GM21390 (cell line): ENCODE measurements around the gene FOXA3.

Experiments used
- ATAC-seq: cut with Tn5 transposase; IDR thresholded peaks from one replicate; pipeline ENCODE4 v1.9.1; 2021; ENCODE audit not compliant: unreplicated experiment

FOXA3 gene

GRCh38 chr19:45872095-45872919 lies 8.2 kb downstream of the FOXA3 start:
- ATAC-seq, result no peak

GRCh38 chr19:45873219-45873772 lies 9.2 kb downstream of the FOXA3 start:
- ATAC-seq, result no peak

- no peak for ATAC-seq
These were observed 10.5 kb downstream of the FOXA3 start for GRCh38 chr19:45874620-45874966.

DNA sequence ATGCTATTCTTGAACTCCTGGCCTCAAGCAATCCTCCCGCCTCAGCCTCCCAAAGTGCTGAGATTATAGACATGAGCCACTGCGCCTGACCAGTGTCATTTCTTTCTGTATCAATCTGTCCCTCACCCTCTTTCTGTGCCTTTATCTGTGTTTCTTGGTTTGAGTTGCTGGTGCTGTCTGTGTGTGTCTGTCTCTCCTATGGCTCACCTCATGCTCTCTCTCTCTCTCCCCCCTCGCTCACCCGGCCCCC lies 12.0 kb downstream of the FOXA3 start:
- ATAC-seq, result no peak

GRCh38 chr19:45876411-45877197 lies 12.5 kb downstream of the FOXA3 start:
- no peak for ATAC-seq

DNA sequence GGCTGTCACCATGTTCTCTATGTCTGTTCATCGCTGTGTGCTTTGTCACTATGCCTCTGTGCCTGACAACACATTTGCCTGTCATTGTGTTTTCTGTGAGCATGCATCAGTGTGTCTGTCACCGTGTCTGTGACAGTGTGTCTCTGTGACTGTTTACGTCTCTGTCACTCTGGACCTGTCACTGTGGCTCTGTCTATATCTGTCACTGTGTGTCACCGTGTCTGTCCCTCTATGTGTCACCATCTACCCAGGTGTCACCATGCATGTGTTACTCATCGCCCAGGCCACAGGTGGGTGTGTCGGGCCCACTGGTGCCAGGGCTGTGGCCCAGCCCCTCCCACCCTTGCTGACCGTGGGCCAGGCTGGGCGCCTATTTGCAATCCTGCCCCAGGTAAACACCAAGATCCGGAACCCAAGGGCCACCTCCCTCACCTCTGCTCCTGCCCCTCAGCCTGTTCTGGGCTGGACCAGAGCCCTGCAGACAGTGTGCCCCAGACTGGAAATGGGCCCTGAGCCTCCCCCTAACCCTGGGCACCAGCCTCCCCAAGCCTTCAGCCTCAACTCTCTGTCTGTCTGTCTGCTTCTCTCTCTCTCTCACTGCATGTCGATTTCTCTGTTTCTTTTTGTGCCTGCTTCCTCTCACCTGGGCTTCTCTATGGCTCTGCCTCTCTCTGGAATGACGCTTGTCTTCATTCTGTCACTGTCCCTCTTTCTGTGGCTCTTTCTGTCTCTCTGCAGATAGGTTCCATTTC lies 14.1 kb downstream of the FOXA3 start:
- no peak for ATAC-seq

GRCh38 chr19:45879055-45879454 lies 14.9 kb downstream of the FOXA3 start:
- no peak for ATAC-seq

DNA sequence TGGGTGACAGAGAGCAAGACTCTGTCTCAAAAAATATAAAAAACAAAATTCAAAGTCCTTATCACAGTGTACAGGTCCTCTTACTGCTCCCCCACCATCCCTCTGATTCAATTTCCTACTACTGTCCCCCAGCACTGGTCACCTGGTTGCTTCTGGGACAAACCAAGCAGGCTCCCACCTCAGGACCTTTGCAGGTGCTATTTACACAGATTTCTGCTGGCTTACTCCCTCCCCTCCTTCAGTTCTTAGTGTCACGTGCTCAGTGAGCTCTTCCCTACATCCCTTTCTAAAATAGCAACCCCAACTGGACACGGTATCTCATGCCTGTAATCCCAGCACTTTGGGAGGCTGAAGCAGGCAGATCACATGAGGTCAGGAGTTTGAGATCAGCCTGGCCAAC lies 15.8 kb downstream of the FOXA3 start:
- ATAC-seq, result no peak

DNA sequence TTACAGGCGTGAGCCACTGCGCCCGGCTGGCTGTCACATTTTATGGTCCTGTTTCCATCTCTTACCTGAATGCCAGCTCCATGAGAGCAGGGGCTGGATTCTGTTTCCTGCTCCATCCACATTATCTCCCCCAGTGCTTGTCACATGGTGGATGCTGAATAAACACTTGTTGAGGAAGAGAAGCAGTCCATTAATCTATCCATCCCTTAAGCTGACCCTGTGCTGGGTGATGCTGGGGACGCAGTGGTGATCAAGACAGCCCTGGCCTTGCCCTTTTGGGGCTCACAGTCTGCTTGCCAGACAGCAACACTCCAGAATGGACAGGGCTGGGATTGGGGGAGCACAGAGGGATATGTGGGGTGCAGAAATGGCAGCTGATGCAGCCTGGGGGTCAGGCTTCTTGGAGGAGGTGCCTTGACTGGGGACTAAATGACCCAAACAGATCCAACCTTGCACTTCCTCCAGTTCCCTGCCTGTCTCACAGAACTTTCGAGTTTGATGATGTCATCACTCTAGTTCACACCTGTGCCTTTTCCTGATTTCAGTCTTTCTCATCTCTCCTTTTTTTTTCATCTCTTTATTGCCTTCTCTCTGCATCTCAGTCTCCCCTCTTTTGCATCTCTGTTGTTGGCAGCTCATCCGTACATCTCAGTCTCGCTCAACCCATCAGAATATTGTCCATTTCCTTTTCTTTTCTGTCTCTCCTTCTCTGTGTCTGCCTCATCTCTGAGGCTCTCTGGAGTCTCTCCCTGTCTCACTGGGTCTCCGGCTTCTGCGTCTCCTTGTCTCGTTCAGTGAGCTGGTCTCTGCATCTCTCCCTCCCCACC lies 17.2 kb downstream of the FOXA3 start:
- ATAC-seq, result no peak

GRCh38 chr19:45881909-45882528 lies 17.9 kb downstream of the FOXA3 start:
- ATAC-seq, result no peak

- ATAC-seq, result no peak
These were observed 18.8 kb downstream of the FOXA3 start for GRCh38 chr19:45882652-45883585.

DNA sequence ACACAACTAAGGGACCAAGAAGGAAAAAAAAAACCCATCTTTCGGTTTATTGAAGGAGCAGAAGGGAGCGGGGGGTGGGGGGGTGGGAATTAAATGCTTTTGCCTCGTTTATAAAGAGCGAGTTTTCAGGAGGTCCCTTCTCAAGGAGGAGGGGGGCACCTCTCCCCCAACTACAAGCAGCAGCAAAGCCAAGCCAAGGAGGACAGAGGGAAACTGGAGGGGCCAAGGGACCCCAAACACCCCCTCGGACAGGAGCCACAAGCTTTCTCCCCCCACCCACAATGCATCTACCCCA lies 19.4 kb downstream of the FOXA3 start:
- no peak for ATAC-seq

- ATAC-seq, result no peak
These were observed 20.0 kb downstream of the FOXA3 start for GRCh38 chr19:45883881-45884681.

DNA sequence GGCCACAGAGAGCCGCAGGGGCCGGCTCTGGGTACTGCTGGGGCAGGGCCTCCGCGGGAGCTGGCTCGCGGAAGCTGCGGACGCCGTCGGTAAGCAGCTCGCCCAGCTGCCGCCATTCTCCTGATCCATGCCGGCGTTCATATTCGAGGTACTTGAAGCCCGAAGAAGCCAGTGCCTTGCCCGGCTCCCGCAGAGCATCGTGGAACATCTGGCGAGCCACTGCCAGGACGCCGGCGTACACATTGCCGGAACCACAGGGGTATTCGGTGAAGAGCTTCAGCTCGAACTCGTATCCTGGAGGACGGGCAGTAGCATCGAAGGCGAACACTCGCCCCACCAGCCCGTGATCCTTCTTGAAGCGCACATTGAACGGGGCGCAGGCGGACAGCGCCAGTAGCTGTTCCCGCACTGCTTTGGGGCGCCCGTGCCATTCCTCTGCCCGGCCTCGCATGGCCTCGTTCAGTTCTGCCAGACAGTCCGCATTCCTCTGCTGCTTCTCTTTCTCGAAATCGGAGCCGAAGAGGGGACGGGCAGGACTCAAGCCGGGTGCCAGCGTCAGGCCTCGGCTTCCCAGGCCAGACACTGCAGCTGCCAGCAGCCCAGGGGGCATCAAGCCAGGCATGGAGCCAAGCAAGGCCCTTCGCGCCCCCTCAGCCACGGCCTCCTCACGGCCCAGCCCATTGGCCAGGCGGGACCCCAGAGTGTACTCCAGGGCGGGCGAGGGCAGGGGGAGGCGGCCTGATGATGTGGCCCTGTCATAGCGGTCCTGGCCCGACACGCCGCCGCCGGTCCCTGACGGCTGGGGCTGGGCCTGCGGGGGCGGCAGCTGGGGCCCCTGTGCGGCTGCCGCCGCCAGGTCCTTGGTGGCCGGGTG lies 20.8 kb downstream of the FOXA3 start:
- no peak for ATAC-seq

- ATAC-seq, result peak; percentile 48
These were observed 21.7 kb downstream of the FOXA3 start, which contains the start of gene IRF2BP1 for GRCh38 chr19:45885556-45886426. TSS of gene IRF2BP1 (minus strand) at chr19:45886141. CDS start at chr19:45885774, 367 bp downstream.

GRCh38 chr19:45886427-45887199 lies 22.5 kb downstream of the FOXA3 start:
- ATAC-seq, result peak; percentile 50
